HG02870 (cell line): ENCODE measurements around the gene HNRNPA2B1.
"Not testable (repeated sequence)": the region's sequence is repeated elsewhere in the genome, so short reads cannot be mapped to it uniquely, and the experiment has no call there.

ENCODE experiments used
- ATAC-seq: cut with Tn5 transposase; IDR thresholded peaks from one replicate; pipeline ENCODE4 v1.9.1; 2021; ENCODE audit warnings: mild to moderate bottlenecking, moderate library complexity; ENCODE audit not compliant: unreplicated experiment

Gene HNRNPA2B1

GRCh38 chr7:26198781-26199169, 1.8 kb downstream of the HNRNPA2B1 start:
- ATAC-seq: no peak

GRCh38 chr7:26198133-26198780, 2.3 kb downstream of the HNRNPA2B1 start:
- ATAC-seq: no peak

- ATAC-seq: no peak
Measured at GRCh38 chr7:26197153-26198115, 3.1 kb downstream of the HNRNPA2B1 start.

- no peak for ATAC-seq
Measured at GRCh38 chr7:26195867-26196657, 4.5 kb downstream of the HNRNPA2B1 start.

GRCh38 chr7:26195182-26195581, 5.4 kb downstream of the HNRNPA2B1 start:
- ATAC-seq: no peak

- not testable (repeated sequence) for ATAC-seq
Measured at GRCh38 chr7:26194764-26195163, 5.8 kb downstream of the HNRNPA2B1 start.

- ATAC-seq: no peak
Measured at GRCh38 chr7:26193432-26194207, 6.9 kb downstream of the HNRNPA2B1 start.

GRCh38 chr7:26192485-26193087, 8.0 kb downstream of the HNRNPA2B1 start:
- ATAC-seq: no peak

GRCh38 chr7:26191974-26192479, 8.5 kb downstream of the HNRNPA2B1 start:
- no peak for ATAC-seq

GRCh38 chr7:26191233-26191973, 9.1 kb downstream of the HNRNPA2B1 start:
- no peak for ATAC-seq

GRCh38 chr7:26190417-26190869, 10.1 kb downstream of the HNRNPA2B1 start:
- no peak for ATAC-seq

- ATAC-seq: no peak
Measured at GRCh38 chr7:26189697-26190096, 10.8 kb downstream of the HNRNPA2B1 start.

- no peak for ATAC-seq
Measured at GRCh38 chr7:26188957-26189541, 11.5 kb downstream of the HNRNPA2B1 start.

GRCh38 chr7:26188206-26188956, 12.2 kb downstream of the HNRNPA2B1 start:
- ATAC-seq: no peak

- no peak for ATAC-seq
Measured at GRCh38 chr7:26187380-26188205, 13.0 kb downstream of the HNRNPA2B1 start.

GRCh38 chr7:26186364-26187311, 13.9 kb downstream of the HNRNPA2B1 start:
- ATAC-seq: no peak
